Measurements from ENCODE around the gene PPP1R14C. TPM values are rescaled to one million over a fixed set of nuclear protein-coding genes. Genes with fewer than 3 reads are reported as not detected.

PPP1R14C gene
- total and polyA plus RNA-seq, 2 experiments from 2014 or later: 106 to 190 TPM

GRCh38 chr6:150169181-150169580 lies 26.3 kb downstream of the PPP1R14C start:
- H3K27me3 ChIP-seq: no peaks in the 10 kb centered on the region
- no peak for DNase-seq (ENCODE audit: low read depth in 1 of 2, low spot score in 1 of 2)
- H3K27ac ChIP-seq: peak overlapping the region; percentile 68
- peaks cover 31% of the 10 kb centered on the region for H3K4me1 ChIP-seq (ENCODE audit: low read depth)
- no peaks in the 10 kb centered on the region for H3K9me3 ChIP-seq (ENCODE audit: low read depth)
- no peaks in the 10 kb centered on the region for H3K36me3 ChIP-seq
- TF ChIP-seq CTCF (IDR thresholded peaks at IDR 0.05; ENCODE audit: low read depth, low read length): no peak
- no peak overlapping the region for H3K4me3 ChIP-seq

GRCh38 chr6:150169609-150170008 lies 26.8 kb downstream of the PPP1R14C start:
- DNase-seq (ENCODE audit: low read depth in 1 of 2, low spot score in 1 of 2): peak in 1 of 2 donors; percentile 34
- Histone ChIP-seq H3K9me3 (ENCODE audit: low read depth) (no peaks in the 10 kb centered on the region), H3K27ac (peak overlapping the region; percentile 68), H3K4me1 (ENCODE audit: low read depth) (peaks cover 32% of the 10 kb centered on the region), H3K27me3 (no peaks in the 10 kb centered on the region), H3K36me3 (no peaks in the 10 kb centered on the region), H3K4me3 (no peak overlapping the region)
- no peak for TF ChIP-seq CTCF (IDR thresholded peaks at IDR 0.05; ENCODE audit: low read depth, low read length)

GRCh38 chr6:150172929-150173328 lies 30.1 kb downstream of the PPP1R14C start:
- no peaks in the 10 kb centered on the region for H3K9me3 ChIP-seq (ENCODE audit: low read depth)
- no peak for DNase-seq (ENCODE audit: low read depth in 1 of 2, low spot score in 1 of 2)
- TF ChIP-seq CTCF (IDR thresholded peaks at IDR 0.05; ENCODE audit: low read depth, low read length): no peak
- H3K4me3 ChIP-seq: no peak overlapping the region
- no peaks in the 10 kb centered on the region for H3K36me3 ChIP-seq
- H3K27ac ChIP-seq: no peak overlapping the region
- H3K4me1 ChIP-seq (ENCODE audit: low read depth): peaks cover 58% of the 10 kb centered on the region
- H3K27me3 ChIP-seq: no peaks in the 10 kb centered on the region

- H3K27ac ChIP-seq: peak overlapping the region; percentile 100
- no peaks in the 10 kb centered on the region for H3K9me3 ChIP-seq (ENCODE audit: low read depth)
- DNase-seq (ENCODE audit: low read depth in 1 of 2, low spot score in 1 of 2): no peak
- H3K36me3 ChIP-seq: no peaks in the 10 kb centered on the region
- peaks cover 65% of the 10 kb centered on the region for H3K4me1 ChIP-seq (ENCODE audit: low read depth)
- no peaks in the 10 kb centered on the region for H3K27me3 ChIP-seq
- TF ChIP-seq CTCF (IDR thresholded peaks at IDR 0.05; ENCODE audit: low read depth, low read length): no peak
- no peak overlapping the region for H3K4me3 ChIP-seq
Measured at GRCh38 chr6:150175586-150176151, 32.8 kb downstream of the PPP1R14C start.

- peaks cover 65% of the 10 kb centered on the region for H3K4me1 ChIP-seq (ENCODE audit: low read depth)
- no peak for TF ChIP-seq CTCF (IDR thresholded peaks at IDR 0.05; ENCODE audit: low read depth, low read length)
- peak overlapping the region; percentile 100 for H3K27ac ChIP-seq
Measured at GRCh38 chr6:150176152-150176551, 33.3 kb downstream of the PPP1R14C start.

More at GRCh38 chr6:150176152-150176551, 33.3 kb downstream of the PPP1R14C start:
- Histone ChIP-seq H3K4me3 (no peak overlapping the region), H3K36me3 (no peaks in the 10 kb centered on the region), H3K9me3 (ENCODE audit: low read depth) (no peaks in the 10 kb centered on the region), H3K27me3 (no peaks in the 10 kb centered on the region)
- DNase-seq (ENCODE audit: low read depth in 1 of 2, low spot score in 1 of 2): no peak

Measured in cardiac muscle cell (in vitro differentiated cells and primary cell).